Stimulated activated CD8-positive, alpha-beta memory T cell treated with anti-CD3 and anti-CD28 coated beads, Interleukin-2, amount 100 ng/mL, for 1 hour (primary cell): ENCODE measurements around the gene EXOC4.
"Not testable (repeated sequence)": the region's sequence is repeated elsewhere in the genome, so short reads cannot be mapped to it uniquely, and the experiment has no call there.

Experiments used
- DNase-seq, 2 donors: peaks; one replicate each; pipeline ENCODE4 v3.0.0-alpha.2; 2020; ENCODE audit warnings: low read depth in 2 of 2

The EXOC4 gene

DNA sequence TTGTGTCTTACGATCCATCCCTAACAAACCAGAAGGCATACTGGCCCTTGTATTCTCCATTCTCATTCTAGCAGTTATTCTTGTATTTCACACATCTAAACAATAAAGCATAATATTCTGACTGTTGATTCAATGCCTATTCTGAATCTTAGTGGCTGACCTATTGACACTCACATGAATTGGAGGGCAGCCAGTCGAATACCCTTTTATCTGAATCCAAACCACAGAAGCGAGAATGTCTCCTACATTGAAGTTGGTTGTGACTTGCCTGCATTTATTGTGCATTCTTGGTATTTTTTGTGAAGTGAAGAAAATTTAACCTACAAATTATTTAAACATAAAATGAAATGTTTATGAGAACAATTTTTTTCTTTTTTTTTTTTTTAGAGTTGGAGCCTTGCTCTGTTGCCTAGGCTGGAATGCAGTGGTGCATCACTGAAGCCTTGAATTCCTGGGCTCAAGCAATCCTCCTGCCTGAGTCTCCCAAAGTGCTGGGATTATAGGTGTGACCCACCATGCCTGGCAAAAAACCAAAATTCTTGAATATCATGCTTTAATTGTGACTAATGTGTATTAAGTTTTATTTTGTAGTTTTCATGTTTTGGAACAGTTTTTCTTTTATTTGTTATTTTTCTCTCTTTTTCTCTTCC, 22.7 kb downstream of the EXOC4 start:
- DNase-seq, result no peak

DNA sequence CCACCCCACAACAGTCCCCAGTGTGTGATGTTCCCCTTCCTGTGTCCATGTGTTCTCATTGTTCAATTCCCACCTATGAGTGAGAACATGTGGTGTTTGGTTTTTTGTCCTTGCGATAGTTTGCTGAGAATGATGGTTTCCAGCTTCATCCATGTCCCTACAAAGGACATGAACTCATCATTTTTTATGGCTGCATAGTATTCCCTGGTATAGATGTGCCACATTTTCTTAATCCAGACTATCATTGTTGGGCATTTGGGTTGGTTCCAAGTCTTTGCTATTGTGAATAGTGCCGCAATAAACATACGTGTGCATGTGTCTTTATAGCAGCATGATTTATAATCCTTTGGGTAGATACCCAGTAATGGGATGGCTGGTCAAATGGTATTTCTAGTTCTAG, 26.1 kb downstream of the EXOC4 start:
- DNase-seq, result not testable (repeated sequence)

DNA sequence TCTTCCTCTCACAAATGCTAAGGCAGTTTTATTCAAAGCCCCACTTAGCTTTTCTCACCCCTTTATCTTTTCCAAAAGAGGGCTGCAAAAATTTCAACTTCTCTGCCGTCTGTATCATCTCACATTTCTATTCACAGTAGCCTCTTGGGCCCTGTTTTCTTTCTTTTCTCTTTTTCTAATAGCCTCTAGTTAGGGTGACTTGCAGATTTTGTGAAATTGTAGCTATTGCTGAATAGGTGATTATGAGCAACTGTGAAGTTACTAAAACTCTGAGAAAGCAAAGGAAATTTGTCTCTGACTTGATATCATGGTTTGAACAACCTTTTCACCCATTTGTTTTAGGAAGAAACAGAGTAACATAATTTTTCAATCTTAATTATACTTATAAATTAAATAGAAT, 29.2 kb downstream of the EXOC4 start:
- no peak for DNase-seq

DNA sequence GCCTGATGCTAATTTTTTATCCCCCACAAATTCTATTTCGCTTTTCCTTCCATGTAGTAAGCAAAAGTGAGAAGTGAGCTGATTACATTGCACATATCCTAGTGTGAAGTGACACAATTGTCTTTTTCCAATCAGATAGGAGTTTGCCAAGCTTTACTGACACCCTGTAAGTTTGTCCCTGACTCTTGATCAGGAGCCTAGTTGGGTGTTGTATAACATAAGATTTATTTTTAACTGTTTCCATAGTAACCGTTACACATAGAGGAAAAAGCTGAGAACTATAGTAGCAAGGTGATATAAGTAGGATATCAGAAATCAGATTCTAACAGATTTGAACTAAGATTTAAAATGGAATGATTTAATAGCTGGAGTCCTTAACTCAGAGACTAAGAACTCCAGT, 31.2 kb downstream of the EXOC4 start:
- no peak for DNase-seq

DNA sequence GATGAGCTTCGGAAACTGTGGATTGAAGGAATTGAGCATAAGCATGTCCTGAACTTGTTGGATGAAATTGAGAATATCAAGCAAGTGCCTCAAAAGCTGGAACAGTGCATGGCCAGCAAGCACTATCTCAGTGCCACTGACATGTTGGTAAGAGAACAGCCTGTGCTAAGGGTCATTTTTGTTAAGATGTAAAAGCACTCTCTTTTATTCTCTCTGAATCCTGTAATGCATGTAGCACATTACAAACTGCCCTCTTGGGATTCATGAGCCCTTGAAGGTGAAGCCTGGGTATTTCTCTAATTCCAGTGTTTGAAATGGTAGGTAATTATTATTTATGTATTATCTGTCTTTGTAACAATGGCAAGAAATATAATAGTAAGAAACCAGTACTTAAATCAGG, 36.1 kb downstream of the EXOC4 start:
- DNase-seq, result no peak

DNA sequence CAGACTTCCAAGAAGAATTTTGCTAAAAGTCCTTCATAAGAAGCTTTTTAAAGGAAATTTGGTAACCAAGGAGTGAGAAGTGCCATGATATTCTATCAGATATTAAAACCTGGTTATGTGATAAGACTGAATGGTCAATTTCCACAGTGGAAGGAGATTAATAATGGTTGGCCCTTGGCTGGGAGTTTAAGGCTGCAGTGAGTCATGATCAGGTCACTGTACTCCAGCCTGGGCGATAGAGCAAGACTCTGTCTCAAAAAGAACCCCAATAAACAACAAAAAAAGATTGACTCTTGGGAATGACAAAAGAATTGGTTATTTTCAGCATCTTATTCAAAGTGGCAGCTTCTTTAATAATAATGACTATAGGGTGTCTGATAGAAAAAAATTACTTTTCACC, 37.2 kb downstream of the EXOC4 start:
- no peak for DNase-seq

DNA sequence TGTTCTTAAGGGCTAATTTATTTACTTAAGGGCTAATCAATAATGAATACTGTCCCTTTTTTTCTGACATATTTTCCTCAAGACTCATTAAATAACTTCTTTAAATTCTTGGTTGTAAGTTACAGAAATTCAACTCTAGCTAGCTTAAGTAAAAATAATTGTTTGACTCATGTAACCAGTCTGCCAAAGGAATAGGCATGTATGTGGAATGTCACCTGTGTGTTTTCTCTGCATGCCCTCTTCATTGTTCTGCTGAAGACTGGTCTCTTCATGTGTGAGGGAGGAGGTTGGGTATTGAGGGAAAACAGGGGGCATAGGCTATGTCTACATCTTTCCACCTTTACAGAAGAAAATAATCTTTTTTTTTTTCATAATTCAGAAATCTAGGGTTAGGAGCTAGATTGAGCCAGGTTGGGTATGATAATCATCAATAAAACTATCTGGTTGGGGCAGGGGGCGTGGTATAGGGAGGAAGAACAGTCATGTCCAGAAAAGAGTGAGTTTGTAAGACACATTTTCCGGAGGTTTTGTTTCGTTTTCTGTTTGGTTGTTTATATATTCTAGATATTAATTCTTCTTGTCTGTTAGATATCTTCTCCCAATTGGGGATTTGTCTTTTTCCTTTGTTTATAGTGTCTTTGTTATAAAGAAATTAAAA, 37.9 kb downstream of the EXOC4 start:
- no peak for DNase-seq

DNA sequence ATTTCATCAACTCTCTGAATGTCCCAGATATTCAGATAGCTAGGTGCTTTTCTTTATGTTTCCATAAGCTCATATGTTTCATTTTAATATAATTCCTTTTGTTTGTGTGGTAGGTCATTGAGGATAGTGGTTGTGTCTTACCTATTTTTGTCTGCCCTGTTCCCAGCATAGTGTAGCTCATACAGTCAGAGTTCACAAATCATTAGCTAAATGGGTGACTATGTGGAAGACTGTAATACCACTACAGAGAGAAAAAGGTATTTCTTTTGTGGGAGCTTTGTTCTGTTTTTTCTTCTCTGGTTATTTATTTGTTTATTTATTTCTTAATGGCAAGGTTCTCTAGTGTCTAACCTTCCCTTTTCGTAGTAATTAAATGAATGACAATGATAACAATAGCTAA, 39.8 kb downstream of the EXOC4 start:
- no peak for DNase-seq

DNA sequence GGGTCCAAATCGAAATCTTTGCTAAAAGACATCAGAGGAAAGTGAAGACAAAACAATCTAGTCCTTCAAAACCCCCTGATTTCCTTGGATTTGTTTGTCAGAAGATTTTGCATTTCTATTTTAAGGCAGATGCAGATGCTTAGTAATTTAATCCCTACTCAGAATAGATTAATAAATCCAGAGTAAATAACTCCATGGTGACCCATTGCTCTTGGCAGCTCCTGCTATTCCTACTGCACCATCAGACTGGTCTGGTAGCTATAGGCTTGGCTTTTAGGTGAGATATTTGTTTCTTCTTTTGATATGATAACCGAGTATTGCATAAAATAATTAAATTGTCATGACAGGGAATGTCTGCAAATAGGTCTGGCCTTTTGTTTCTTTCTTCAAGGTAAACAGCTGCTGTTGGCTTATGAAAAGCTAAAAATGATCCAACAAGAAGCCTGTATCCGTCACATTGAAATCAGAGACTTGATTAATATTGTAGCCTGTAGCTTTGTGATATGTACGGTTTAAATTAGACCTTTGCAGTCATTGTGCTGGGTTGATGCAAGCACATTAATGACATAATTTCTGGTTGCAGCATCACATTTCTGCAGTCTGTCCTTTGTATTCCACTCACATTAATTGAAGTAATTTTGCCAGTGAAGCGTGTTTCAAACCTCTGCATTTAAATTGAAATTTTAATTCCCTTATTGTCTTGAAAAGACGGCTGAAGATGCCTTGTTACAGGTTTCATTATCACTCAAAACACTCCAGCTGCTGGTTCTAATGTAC, 40.7 kb downstream of the EXOC4 start:
- DNase-seq, result no peak

DNA sequence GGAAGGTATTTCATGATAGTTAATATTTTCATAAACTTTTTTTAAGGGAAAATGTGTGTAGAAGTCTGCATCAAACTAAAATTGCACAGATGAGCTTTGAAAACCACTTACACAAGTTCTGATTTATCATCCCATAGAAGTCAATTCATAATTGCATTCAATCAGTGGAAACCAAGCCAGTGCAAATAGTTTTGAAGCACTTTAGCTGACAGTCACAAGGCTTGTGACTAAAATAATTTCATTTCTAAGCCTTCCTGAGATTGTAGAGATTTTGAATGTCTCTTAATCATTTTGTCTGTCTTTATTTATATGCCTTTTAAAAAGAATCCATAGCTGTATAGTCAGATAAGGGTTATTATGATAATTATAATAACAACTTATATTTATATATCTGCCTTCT, 41.4 kb downstream of the EXOC4 start:
- DNase-seq, result no peak

DNA sequence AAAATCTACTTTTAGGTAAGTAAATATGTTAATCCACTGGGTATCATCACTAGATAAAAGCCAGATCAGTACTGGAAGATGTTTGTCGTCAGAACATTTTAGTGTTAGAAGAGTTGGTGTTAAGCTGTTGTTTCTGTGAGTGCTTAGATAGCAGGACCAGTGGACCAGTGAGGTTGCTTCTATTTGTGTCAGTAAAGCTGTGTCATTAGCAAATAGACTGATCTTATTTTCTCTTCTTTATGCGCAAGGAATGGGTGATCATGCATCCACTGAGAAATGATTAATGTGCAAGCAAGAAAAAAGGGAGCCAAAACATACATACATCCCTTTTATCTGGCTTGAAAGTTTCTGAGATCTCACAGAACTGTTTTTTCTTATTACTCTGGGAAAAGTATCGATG, 42.6 kb downstream of the EXOC4 start:
- DNase-seq, result no peak

DNA sequence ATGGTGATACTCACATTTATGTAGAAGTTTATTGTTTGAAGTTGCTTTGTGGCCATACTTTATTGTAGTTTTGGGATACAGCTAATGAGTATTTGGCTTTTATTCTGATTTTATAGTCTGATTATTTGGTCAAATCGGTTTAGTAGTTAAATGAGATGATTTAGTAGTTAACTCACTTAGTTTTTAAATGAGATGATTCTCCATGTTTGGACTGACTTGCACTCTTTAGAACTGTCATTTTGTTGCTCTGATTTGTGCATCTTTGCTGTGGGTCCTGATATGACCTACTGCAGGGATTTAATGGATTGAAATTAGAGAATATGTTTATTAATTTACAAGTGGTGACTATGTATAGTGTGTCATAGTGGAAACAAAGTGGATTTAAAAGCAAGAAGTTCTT, 44.2 kb downstream of the EXOC4 start:
- DNase-seq, result no peak

DNA sequence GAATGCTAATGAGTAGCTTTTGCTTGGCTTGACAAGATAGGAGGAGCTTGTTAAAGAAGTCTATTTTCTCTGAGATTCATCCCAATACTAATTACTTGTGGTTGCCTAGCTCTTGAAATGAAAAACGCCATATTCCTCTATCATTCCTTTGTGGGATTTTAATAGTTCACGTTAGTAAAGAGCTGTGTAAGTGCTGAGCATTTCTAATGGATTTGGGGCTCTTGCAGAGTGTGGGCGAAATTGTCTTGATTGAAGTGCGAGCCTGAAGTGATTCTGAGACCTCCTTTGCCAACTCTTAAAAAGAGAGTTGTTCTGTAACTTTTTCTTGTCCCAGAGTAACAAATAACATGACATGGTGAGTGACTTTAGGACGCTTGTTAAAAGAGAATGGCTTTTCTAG, 45.2 kb downstream of the EXOC4 start:
- DNase-seq, result no peak

DNA sequence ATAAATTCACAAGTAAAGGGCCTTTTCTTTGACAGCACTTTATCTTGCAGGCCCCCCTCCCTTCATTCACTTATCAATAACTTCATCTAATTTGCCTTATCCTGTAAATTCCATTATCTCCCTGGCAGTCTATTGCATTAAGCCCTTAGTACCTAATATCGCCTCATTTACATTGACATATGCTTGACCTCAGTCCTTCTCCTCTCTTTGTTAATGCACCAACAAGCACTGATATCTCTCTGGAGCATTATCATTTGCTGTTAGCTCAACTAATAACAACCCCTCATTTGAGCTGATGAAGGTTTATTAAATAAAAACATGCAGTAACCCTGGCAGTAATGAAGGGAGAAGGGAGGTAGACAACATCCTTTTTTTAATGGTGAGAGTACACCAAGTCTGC, 46.8 kb downstream of the EXOC4 start:
- DNase-seq, result no peak

DNA sequence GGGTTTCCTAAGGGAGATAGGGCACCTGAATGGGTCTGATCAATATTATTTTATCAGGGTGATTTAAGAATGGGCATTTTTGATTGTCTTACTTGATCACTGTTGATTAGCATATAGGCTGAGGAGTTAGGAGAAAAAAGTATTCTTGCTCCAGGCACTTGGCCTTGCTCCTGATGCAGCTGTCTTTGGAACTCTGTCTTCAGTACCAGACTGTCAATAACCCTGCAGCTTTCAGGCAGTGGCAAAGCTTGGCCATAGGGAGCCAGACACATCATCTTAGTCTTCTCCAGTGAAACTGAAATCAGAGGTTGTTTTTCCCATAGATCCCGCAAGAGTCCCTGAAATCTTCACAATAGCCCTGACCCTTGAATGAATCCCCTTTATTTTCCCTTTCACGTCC, 47.2 kb downstream of the EXOC4 start:
- no peak for DNase-seq

DNA sequence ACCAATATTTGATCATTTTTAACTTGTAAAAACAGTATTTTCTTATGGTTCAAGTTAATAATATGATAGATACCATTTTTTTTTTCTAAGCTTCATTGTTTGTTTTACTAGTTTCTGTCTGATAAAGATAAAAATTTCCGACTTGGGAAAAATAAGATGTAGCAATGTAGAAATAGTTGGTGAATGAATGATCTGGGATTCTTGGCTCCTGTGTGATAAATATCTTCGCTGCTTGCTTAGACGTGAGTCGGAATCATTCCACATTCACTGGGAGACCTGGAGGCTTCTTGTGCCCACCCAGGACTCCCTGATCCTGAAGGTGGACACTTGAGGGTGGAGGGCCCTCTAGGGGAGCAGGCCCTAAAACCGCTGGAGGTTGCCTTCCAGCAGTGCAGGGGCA, 47.9 kb downstream of the EXOC4 start:
- no peak for DNase-seq

DNA sequence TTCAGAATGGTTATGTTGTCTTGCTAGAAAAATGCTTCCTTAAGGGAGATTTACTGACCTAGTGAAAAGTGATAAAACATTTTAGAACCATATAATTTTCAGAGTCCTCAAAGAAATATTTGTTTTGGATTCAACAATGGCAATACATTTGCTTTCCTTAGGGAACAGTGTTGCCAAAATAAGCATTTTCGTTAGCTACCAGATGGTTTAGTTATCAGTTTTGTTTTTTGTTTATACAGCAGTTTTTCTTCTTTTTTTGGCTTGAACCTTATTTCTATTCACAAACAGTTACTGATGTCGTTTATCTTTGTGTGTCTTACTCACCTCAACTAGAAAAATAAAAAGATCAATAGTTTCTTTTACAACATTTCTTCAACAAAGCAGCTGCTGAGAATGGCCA, 48.6 kb downstream of the EXOC4 start:
- no peak for DNase-seq

DNA sequence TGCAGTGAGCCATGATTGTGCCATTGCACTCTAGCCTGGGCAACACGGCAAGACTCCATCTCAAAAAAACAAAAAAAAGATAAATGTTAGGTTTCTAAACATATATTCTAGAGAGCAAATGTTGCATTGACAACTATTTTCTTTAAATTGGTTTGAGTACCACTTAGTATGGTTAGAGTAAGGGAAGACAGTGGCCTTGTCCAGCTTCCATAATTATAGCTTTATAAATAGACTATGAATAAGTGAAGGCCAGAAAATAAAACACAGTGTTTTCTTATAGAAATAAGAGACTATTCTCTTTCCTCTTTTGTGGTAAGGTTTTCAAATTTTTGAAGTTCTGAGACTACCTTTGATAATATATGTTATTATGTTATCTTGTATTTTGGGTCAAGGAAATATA, 50.5 kb downstream of the EXOC4 start:
- no peak for DNase-seq

DNA sequence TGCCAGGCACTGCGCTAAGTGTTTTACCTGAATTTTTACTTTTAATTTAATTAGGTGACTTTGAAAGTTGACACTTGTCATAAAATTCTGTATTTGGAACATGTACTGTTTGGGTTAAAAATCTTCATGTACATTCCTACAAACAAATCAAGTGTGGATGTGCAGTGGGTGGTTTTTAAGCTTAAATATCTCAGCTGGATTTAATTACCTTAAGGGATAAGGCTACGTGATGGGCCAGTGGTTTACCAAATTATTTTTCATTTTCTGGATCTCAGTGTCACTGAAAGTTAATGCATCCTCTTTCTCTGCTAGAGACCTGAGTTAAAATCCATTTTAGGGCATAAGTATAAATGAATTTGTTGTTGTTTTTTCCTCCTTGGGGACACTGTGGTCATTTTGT, 51.1 kb downstream of the EXOC4 start:
- DNase-seq, result no peak

DNA sequence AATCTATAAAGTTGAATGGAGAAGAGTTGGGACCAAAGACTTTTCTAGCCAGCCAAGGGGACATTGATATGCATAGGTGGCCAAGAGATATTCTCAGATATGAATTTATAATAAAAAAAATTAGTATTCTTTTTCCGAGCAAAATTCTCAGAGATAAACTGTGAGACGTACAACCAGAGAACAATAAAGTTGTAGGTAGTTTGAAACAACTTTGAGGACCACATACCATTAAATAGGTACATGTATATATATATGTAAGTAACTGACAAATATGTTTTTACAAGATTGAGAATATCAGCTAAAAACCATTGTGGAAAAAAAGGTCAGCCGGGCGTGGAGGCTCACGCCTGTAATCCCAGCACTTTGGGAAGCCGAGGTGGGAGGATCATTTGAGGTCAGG, 56.5 kb downstream of the EXOC4 start:
- DNase-seq, result no peak

DNA sequence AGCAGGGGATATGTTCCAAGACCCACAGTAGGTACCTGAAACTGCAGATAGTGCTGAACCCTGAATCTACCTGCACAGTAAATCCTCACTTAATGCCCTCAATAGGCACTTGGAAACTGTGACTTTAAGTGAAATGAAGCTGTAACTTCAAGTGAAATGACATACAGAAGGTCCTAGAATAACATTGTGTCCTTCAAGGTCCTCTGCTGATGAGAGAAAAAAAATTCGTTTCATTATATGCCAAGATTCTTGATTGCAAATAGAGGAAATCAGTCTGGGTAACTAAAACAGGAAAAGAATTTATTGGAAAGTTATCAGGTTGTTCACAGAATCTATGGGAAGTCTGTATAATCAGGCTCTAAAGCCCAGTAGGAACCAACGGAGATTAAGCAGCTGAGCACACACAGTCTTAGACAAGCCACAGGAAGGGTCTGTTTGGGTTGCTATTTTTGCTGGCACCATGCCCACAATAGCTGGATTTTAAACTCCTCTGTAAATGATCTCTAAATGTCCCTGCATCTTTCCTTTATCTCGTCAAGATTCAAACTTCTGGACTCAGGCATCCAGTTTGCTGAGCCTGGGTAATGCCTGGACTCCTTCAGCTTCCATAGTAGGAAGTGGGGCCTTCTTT, 57.5 kb downstream of the EXOC4 start:
- DNase-seq, result no peak

DNA sequence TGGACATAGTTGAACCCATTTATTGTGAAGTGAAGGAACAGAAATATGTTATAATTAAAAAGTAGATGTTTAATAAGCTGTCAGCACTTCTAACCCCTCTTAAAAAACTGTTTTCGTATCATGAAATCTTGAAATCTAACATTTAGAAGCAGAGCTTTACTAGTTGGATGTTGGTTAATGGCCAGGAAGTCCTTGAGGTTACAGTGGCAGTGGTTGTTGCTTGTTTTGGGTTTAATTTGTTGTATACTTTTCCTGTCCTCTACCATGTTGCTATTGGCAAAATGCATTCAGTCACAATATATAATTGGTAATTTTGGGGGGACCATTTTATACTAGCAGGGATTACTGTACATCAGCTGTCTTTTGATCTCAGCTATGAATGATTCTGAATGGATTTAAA, 60.7 kb downstream of the EXOC4 start:
- no peak for DNase-seq

DNA sequence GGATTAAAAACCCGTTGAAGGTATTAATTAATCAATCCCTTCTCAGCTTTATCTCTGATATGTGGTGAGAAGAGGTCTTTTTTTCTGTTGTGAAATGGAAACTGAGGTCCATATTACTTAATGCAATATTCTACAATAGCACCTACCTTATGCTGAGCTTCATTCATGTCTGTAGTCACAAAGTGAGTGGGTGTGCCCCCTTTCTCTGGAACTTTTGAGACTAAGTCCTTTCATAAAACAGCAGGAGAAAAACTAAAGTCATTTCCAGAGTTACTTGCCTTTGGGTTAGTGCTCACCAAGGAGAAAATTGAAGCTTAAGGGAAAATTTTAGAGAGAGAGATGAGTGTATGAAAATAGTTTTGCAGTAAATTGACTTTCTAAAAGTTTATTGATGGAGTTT, 61.2 kb downstream of the EXOC4 start:
- no peak for DNase-seq
